MCF 10A (cell line): ENCODE results near the gene PLD6. TPM values are rescaled to one million over a fixed set of nuclear protein-coding genes. Genes with fewer than 3 reads are reported as not detected.
A peak's percentile ranks its signal among the peaks of the same experiment; 100 is the strongest.

Experiments used
- BruUV-seq: library from RNA; stranded (reverse); fragments of 400-500 nt; replicated peaks from 2 replicates; lab custom pipeline; 2021; lab: Mats Ljungman, UMichigan
- CTCF ChIA-PET: fragments of 300-600 bp; sonication (Branson Sonifier 250); formaldehyde crosslinking; extraction: SDS; loops from one replicate; lab custom pipeline; 2021; ENCODE audit warnings: antibody characterized with exemption, inconsistent platforms; lab: Yijun Ruan, JAX
- POLR2A ChIA-PET: fragments of 300-600, 350-650 bp; sonication (Branson Sonifier 250); formaldehyde crosslinking; extraction: SDS; loops from one replicate; lab custom pipeline; 2020; ENCODE audit warnings: antibody characterized with exemption, inconsistent platforms; lab: Yijun Ruan, JAX
- DNase-seq: peaks from one replicate; pipeline ENCODE4 v3.0.0-alpha.2; 2018; ENCODE audit not compliant: unreplicated experiment
- H3K27ac Mint-ChIP-seq: one replicate; pipeline ENCODE4 v1.8.0; 2022; ENCODE audit warnings: mild to moderate bottlenecking, low read depth, mixed read lengths; ENCODE audit not compliant: unreplicated experiment
- H3K27me3 Mint-ChIP-seq: one replicate; pipeline ENCODE4 v1.8.0; 2022; ENCODE audit warnings: mixed read lengths; ENCODE audit not compliant: insufficient read depth, unreplicated experiment
- H3K36me3 Mint-ChIP-seq: one replicate; pipeline ENCODE4 v1.8.0; 2022; ENCODE audit warnings: mild to moderate bottlenecking, moderate library complexity, mixed read lengths; ENCODE audit not compliant: insufficient read depth, unreplicated experiment
- H3K4me1 Mint-ChIP-seq: one replicate; pipeline ENCODE4 v1.8.0; 2022; ENCODE audit warnings: mixed read lengths; ENCODE audit not compliant: insufficient read depth, unreplicated experiment
- H3K4me3 Mint-ChIP-seq: one replicate; pipeline ENCODE4 v1.8.0; 2022; ENCODE audit warnings: mild to moderate bottlenecking, moderate library complexity, mixed read lengths; ENCODE audit not compliant: unreplicated experiment
- H3K9me3 Mint-ChIP-seq: one replicate; pipeline ENCODE4 v1.8.0; 2022; ENCODE audit warnings: mixed read lengths; ENCODE audit not compliant: unreplicated experiment
- intact Hi-C: fragments of 100-400 bp; cut with micrococcal nuclease; formaldehyde crosslinking; loops from 2 replicates; pipeline ENCODE4 v1.14.1; 2022
- total RNA-seq: library from RNA; stranded (reverse); gene quantifications from 2 replicates; pipeline ENCODE4 v1.2.3, GENCODE V29; 2022
- TF ChIP-seq, protein P1 (sequence below): fragments of 200-600 bp; IDR thresholded peaks from one replicate; pipeline ENCODE4 v1.8.0; 2022; ENCODE audit warnings: antibody characterized with exemption, mild to moderate bottlenecking; ENCODE audit not compliant: unreplicated experiment

PLD6 gene
- total RNA-seq, 1 experiment from 2014 or later, result 5.5 TPM

DNA sequence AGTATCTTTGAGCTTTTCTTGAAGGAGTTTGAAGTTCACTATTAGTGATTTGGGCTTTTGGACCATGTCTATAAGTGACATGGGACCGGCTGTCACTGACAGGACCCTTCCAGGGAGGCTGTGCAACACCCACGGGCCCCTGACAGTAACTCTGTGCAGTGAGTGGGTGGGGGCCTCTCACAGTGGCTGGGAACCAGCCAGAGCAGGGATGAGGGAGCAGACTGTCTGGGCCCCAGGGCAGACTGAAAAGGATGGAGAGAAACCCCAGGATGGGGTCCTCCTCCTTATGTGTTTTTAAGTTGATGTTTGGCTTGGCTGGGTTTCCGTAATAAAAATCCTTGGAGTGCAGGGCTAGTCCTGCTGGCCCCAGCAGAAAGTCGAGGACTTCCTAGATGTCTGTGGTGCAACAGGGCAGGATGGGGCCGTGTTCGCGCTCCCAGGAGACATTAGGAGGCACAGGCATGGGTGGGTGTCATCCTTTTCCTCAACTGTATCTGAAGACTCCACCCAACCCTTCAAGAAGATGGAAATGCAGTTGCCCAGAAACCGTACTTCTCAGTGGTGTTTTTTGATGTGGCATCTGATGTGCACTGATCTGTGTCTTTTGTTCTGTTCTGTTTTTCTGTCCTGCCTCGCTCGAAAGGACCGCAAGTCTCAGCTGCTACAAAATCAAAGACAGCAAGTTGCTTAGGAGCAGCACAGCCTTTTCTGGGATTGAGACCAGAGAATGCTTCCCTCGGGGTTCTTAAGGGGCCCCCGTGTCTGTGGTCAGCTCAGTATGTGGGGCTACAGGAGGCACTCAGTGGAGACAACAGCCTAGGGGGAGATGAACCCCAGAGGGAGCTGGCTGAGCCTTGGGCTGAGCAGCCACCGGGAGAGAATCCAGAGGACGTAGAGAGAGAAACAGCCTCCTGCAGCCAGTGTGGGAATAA lies 24.2 kb downstream of the PLD6 start:
- BruUV-seq, result no TSS peak
- TF ChIP-seq, protein P1, sequence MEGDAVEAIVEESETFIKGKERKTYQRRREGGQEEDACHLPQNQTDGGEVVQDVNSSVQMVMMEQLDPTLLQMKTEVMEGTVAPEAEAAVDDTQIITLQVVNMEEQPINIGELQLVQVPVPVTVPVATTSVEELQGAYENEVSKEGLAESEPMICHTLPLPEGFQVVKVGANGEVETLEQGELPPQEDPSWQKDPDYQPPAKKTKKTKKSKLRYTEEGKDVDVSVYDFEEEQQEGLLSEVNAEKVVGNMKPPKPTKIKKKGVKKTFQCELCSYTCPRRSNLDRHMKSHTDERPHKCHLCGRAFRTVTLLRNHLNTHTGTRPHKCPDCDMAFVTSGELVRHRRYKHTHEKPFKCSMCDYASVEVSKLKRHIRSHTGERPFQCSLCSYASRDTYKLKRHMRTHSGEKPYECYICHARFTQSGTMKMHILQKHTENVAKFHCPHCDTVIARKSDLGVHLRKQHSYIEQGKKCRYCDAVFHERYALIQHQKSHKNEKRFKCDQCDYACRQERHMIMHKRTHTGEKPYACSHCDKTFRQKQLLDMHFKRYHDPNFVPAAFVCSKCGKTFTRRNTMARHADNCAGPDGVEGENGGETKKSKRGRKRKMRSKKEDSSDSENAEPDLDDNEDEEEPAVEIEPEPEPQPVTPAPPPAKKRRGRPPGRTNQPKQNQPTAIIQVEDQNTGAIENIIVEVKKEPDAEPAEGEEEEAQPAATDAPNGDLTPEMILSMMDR, result no peak

DNA sequence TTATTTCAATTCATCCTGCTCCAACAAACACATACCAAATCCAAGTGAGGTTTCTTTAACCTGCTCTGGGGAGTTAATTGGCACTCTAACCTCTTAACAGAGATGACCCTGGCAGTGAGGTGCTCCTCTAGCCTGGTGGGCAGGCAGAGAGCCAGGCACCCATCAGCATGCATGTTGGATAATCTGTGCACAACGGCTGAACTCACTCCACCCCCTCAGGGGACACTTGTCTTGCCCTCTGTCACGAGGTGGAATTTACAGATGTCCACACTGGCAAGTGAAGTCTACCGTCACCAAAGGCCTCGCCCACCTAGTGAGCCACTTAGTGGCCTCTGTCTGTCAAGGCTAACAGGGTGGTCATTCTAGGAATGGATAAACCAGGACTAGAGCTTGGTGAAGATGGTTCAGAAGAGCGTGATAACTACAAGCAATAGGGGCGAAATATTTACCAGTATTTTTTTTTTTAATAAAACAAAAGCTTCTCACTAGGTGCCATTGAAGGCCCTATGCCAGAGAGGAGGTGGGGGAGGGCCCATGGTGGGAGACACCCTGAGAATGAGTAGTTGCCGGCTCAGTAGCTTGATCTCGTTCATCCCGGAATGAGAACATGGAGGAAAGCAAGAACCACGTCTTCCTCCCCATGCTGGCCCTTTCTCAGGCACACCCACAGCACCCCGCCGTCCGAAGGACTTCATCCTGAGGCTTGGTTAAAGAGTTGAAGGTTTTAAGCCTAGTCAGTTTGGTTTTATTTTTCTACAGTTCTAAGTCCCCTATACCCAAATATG lies 25.2 kb downstream of the PLD6 start:
- CTCF ChIA-PET, result interaction anchor here (0.5 to 0.6 kb wide), 2 partner anchors 9 to 14 kb away, joined by 3 read pairs; no protein-coding TSS in a partner anchor
- no TSS peak for BruUV-seq
- H3K27me3 Mint-ChIP-seq, result no peaks in the 10 kb centered on the region
- TF ChIP-seq, protein P1, result no peak
- H3K9me3 Mint-ChIP-seq, result no peaks in the 10 kb centered on the region
- POLR2A ChIA-PET, result interaction anchor here (0.7 kb wide), 1 partner anchor 11 kb away, joined by 3 read pairs; no protein-coding TSS in a partner anchor
- no peaks in the 10 kb centered on the region for H3K4me1 Mint-ChIP-seq
- peak overlapping the region; percentile 46 for H3K27ac Mint-ChIP-seq
- intact Hi-C loops, result no loop called here
- peaks cover 78% of the 10 kb centered on the region for H3K36me3 Mint-ChIP-seq
- no peak for DNase-seq
- no peak overlapping the region for H3K4me3 Mint-ChIP-seq

More for the DNA sequence above, 24.2 kb downstream of the PLD6 start:
- Mint-ChIP-seq H3K4me3 (no peak overlapping the region), H3K4me1 (no peaks in the 10 kb centered on the region), H3K27me3 (no peaks in the 10 kb centered on the region), H3K27ac (peak overlapping the region; percentile 46), H3K36me3 (peaks cover 73% of the 10 kb centered on the region), H3K9me3 (no peaks in the 10 kb centered on the region)
- ChIA-PET CTCF (interaction anchor here (0.6 kb wide), 1 partner anchor 13 kb away, joined by 3 read pairs; no protein-coding TSS in a partner anchor), POLR2A (interaction anchor here (0.6 to 1.5 kb wide), 3 partner anchors 10 to 141 kb away, joined by 3 read pairs; no protein-coding TSS in a partner anchor)
- DNase-seq, result no peak
- intact Hi-C loops, result no loop called here

GRCh38 chr17:17180141-17180603 lies 26.0 kb downstream of the PLD6 start:
- TF ChIP-seq, protein P1, result no peak
- intact Hi-C loops, result no loop called here
- POLR2A ChIA-PET, result no interaction called here
- Mint-ChIP-seq H3K4me3 (no peak overlapping the region), H3K27me3 (no peaks in the 10 kb centered on the region), H3K27ac (no peak overlapping the region), H3K9me3 (no peaks in the 10 kb centered on the region), H3K36me3 (peaks cover 72% of the 10 kb centered on the region), H3K4me1 (no peaks in the 10 kb centered on the region)
- CTCF ChIA-PET, result interaction anchor here (0.6 kb wide), 1 partner anchor 245 kb away, joined by 3 read pairs; no protein-coding TSS in a partner anchor
- DNase-seq, result no peak
- no TSS peak for BruUV-seq
